Adipocyte (in vitro differentiated cells): Measurements from ENCODE around the gene UNC5C.
A peak's percentile ranks its signal among the peaks of the same experiment; 100 is the strongest.

Experiments
- DNase-seq: peaks from one replicate; pipeline ENCODE4 v3.0.0-alpha.2; 2015; ENCODE audit warnings: low read depth
- H3K27me3 ChIP-seq: replicated peaks from 2 replicates; pipeline ENCODE4 v1.7.0; 2013; ENCODE audit warnings: mild to moderate bottlenecking, low read length, moderate library complexity; ENCODE audit not compliant: control insufficient read depth, insufficient read depth
- H3K36me3 ChIP-seq: 2 replicates; pipeline ENCODE4 v1.7.0; 2013; ENCODE audit warnings: low read length, mild to moderate bottlenecking, moderate library complexity; ENCODE audit not compliant: control insufficient read depth, insufficient read depth, severe bottlenecking
- H3K4me1 ChIP-seq: 2 replicates; pipeline ENCODE4 v1.7.0; 2013; ENCODE audit warnings: mild to moderate bottlenecking, low read length, moderate library complexity; ENCODE audit not compliant: control insufficient read depth, insufficient read depth
- H3K4me3 ChIP-seq: 2 replicates; pipeline ENCODE4 v1.7.0; 2013; ENCODE audit warnings: mild to moderate bottlenecking, low read length, moderate library complexity
- H3K9ac ChIP-seq: 2 replicates; pipeline ENCODE4 v1.7.0; 2013; ENCODE audit warnings: mild to moderate bottlenecking, low read length, moderate library complexity
- H3K9me3 ChIP-seq: 2 replicates; pipeline ENCODE4 v1.7.0; 2013; ENCODE audit warnings: mild to moderate bottlenecking, low read length, moderate library complexity; ENCODE audit not compliant: control insufficient read depth

The UNC5C gene

DNA sequence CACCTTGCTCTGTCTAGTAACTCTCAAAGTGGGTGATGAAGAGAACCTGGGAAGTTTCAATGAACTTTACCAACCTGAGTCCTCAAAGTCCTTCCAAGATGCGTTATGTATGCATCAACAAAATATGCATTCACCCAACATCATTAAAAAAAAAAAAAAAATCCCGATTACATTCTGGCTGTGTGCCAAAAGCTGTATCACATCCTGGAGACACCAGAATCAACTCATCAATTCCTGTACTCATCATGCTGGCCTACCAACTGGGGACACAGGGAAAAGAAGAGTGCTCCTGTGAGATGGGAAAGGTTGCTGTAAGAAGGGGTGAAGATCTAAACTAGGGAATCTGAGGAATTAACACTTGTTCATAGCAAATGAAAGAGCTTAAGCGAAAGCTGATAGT is 16.5 kb downstream of the UNC5C start:
- Histone ChIP-seq H3K36me3 (no peaks in the 10 kb centered on the region), H3K4me3 (no peak overlapping the region), H3K27me3 (peaks cover under 1% of the 10 kb centered on the region), H3K4me1 (no peaks in the 10 kb centered on the region), H3K9me3 (no peaks in the 10 kb centered on the region), H3K9ac (no peak overlapping the region)
- no peak for DNase-seq

DNA sequence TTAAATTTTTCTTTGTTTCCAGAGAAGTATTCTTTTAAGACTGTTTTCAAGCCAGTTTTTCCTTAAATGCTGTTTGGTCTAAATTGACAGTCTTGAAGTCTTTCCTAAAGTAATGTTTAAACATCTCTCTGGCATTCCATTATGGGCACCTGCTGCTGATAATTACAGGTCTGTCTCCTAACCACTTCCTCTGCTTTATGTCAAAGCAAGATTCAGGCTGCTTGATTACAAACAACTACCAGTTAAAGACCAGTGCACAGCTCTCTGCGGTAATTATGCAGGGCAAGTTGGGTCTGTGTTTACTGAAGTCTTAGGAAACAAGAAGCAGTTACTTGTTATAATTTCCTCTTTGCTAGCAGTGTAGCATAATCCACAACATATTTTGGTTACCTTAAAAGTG is 17.6 kb downstream of the UNC5C start:
- no peak for DNase-seq
- no peaks in the 10 kb centered on the region for H3K36me3 ChIP-seq
- H3K9ac ChIP-seq = no peak overlapping the region
- no peaks in the 10 kb centered on the region for H3K4me1 ChIP-seq
- no peak overlapping the region for H3K4me3 ChIP-seq
- no peaks in the 10 kb centered on the region for H3K27me3 ChIP-seq
- no peaks in the 10 kb centered on the region for H3K9me3 ChIP-seq

DNA sequence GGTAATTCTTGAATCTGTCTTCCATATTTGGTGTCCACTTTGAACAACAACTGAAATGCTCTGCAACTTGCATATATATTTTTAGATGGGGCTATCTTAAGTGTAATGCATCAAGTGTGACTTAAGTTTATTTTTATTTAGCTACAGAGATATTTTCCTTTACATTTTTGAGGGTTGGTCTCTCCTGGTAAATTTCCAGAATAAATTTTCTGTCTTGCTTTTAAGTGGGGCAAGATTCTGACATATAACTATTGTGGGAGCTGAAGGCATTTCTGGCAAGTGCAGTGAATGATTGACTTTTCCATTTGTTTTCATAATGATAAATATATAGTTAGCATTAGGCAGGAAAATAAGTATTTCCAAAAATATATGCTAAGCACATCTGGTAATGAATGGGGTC is 18.8 kb downstream of the UNC5C start:
- Histone ChIP-seq H3K27me3 (no peaks in the 10 kb centered on the region), H3K4me3 (no peak overlapping the region), H3K9me3 (no peaks in the 10 kb centered on the region), H3K36me3 (no peaks in the 10 kb centered on the region), H3K4me1 (no peaks in the 10 kb centered on the region), H3K9ac (no peak overlapping the region)
- no peak for DNase-seq

DNA sequence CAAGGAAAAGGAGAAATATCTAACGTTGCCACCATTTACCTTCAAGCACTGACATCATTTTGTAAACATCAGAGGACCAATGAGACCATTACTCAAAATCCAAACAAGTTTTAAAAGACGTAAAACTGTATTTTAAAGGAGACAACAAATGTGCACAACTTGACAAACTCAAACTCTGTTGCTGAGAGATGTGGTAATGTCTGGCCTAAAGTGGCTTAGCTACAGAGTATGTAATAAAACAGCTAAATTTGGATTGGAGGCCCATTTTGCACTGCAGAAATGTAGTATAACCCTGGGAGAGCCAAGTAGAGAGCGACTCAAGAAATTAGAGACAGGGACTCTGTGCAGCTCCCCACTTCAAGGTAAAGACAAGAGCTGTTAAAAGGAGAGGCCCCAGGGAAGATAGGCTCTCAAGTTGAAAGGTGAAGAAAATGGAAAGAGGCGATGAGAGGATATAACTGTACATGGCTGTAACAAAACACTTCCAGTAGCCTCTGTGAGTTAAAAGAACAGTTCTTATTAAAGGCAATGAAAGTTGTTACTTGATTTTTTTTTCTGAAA is 20.3 kb downstream of the UNC5C start:
- H3K4me3 ChIP-seq = no peak overlapping the region
- H3K9me3 ChIP-seq = no peaks in the 10 kb centered on the region
- no peaks in the 10 kb centered on the region for H3K4me1 ChIP-seq
- H3K9ac ChIP-seq = no peak overlapping the region
- DNase-seq = peak; percentile 41
- no peaks in the 10 kb centered on the region for H3K27me3 ChIP-seq
- H3K36me3 ChIP-seq = no peaks in the 10 kb centered on the region

DNA sequence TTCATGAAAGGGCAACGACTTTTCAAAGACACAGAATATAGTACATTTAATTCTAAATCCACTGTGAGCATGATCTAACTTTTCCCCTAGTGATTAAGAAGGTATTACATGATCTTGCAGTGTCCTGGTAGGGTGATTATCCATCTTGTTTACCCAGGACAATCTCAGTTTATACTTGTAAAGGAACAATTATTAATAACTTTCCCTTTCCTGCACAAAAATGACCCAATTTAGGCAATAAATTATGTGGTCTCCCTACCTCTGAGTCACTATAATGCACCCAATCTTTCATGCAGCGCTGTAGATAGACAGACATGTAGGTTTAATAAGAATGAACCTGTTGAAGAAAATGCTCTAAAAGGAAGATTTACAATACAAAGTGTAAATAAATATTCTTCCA is 22.7 kb downstream of the UNC5C start:
- Histone ChIP-seq H3K9me3 (no peaks in the 10 kb centered on the region), H3K36me3 (no peaks in the 10 kb centered on the region), H3K4me1 (no peaks in the 10 kb centered on the region), H3K27me3 (no peaks in the 10 kb centered on the region), H3K9ac (no peak overlapping the region), H3K4me3 (no peak overlapping the region)
- DNase-seq = no peak

DNA sequence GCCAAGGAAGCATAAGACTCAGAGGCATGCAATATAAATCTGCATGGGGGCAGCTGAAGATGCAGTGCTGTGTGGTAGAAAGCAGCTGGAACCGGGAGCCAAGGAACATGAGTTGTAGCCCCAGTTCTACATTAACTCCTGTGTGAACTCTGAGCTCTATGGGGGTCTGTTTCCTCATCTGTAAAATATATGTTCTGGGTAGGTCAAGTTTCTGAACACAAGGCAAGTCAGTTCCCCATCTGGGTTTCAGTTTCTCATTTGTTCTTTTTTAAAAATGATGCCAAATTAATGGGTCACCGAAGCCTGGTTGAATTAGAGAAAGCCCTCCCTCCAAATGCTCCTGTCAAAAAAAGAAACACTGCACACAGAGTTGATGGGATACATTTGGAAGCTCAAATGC is 24.0 kb downstream of the UNC5C start:
- Histone ChIP-seq H3K27me3 (no peaks in the 10 kb centered on the region), H3K9ac (no peak overlapping the region), H3K9me3 (no peaks in the 10 kb centered on the region), H3K4me1 (no peaks in the 10 kb centered on the region), H3K36me3 (no peaks in the 10 kb centered on the region), H3K4me3 (no peak overlapping the region)
- DNase-seq = no peak

DNA sequence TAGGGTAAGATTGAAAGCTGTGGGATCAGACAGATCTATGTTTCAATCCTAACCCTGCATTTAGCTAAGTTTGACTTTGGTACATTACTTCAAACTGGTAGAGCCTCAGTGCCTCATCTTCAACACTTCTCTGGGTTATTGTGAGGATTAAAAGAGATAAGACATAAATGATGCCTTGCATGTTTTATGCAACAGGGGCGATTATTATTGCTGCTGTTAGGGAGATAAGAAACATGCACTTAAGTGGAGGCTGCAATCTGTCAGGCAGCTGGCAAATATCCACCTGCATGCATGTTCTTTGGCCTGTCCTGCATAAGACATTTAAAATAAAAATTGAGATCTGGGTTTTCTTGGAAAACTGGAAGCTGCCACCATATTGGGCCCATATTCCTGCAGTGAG is 24.6 kb downstream of the UNC5C start:
- DNase-seq = no peak
- H3K9me3 ChIP-seq = no peaks in the 10 kb centered on the region
- H3K27me3 ChIP-seq = no peaks in the 10 kb centered on the region
- H3K4me3 ChIP-seq = no peak overlapping the region
- no peaks in the 10 kb centered on the region for H3K36me3 ChIP-seq
- no peaks in the 10 kb centered on the region for H3K4me1 ChIP-seq
- no peak overlapping the region for H3K9ac ChIP-seq

DNA sequence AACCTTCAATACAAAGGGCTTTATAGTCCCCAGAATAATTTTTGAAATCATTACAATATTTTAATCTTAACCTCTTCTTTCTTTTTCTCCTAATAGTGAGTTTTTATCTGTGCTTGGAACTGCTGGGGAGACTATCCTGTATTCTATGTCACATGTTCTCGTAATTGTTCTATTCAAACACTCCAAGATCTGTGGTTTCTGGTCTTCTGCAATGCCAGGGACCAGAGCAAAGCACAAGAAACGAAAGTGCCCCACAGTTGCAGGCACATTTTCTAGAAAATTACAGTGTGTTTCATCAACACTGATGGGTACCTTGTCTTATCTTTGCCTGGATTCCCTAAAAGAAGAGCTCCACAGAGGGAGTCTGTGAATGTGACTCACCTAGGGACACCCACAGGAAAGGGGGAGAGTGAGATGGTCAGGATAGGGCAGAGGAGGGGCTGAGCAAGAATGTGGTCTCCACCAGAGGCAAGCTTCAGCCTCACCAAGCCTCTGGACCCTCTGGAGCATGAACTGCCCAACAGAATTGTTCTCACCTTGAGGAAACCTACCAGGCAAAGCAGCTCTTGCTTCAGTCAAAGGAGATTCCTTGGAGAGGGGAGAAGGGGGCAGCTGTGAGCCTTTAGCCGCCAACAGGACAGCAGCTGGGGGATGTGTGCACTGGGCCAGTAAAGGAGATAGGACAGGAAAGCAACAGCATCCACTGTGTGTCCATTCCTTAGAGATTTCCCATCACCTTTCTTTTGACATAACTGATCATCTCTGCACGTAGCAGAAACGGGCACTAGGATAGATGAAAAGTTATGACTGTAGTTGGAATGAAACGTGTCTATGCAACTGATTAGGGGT is 25.9 kb downstream of the UNC5C start:
- Histone ChIP-seq H3K36me3 (no peaks in the 10 kb centered on the region), H3K9ac (no peak overlapping the region), H3K9me3 (no peaks in the 10 kb centered on the region), H3K4me1 (peaks cover under 1% of the 10 kb centered on the region), H3K27me3 (no peaks in the 10 kb centered on the region), H3K4me3 (no peak overlapping the region)
- no peak for DNase-seq

DNA sequence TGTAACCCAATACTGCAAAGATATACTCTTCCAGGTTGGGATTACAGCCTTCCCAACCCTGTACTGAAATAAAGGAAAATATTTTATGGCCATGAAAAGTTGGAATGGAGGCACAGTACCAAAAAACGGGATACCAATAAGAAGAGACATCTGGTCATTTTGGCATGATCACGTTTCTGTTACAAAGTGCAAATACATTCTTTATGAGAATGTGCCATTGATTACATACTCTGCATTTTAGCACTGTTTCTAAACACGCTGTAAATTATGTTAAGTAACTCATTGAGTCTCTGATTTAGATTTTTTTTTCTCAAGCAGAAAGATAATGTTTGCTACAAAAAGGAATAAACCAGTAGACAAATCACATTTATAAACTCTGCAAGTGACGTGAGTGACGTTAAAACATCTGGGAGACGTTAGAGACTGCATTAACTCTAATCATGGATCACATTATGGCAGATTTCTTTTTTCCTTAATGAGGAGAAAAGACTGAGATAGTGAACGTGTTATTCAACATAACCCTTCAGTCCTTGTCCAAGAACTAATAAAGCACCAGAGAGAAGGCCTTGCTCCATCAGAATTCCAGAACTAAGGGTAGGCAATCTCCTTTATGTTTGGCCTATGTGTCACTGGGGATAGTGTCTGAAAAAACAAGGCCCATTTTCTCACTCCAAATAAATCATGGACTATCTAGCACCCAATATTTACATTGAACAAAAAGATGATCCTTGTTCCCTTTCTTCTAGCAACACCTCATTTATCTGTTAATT is 31.0 kb downstream of the UNC5C start:
- H3K27me3 ChIP-seq = no peaks in the 10 kb centered on the region
- H3K9me3 ChIP-seq = no peaks in the 10 kb centered on the region
- peaks cover 5% of the 10 kb centered on the region for H3K4me1 ChIP-seq
- no peak overlapping the region for H3K9ac ChIP-seq
- DNase-seq = no peak
- H3K36me3 ChIP-seq = no peaks in the 10 kb centered on the region
- no peak overlapping the region for H3K4me3 ChIP-seq

DNA sequence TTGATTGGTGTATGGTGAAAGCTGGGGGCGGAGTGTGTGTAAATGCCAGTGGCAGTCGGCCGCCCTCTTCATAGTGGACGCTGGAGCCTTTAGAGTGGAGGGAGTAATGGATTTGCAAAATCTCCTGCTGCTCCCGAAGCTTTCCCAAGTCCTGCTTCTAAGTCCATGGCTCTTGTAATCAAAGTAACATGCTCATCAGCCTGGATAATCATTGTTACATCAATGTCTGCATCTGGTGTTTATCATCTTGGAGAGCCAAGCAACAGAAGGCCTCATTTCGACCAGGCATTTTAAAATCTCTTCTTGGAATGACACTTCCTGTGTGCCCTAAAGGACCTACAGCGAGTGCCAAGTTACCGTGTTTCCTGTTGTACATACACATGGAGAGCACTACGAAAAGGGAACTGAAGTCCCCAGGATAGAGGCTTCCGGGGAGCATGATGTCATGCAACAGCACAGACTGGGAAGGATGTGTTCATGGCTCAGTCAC is 32.2 kb downstream of the UNC5C start:
- no peak overlapping the region for H3K4me3 ChIP-seq

DNA sequence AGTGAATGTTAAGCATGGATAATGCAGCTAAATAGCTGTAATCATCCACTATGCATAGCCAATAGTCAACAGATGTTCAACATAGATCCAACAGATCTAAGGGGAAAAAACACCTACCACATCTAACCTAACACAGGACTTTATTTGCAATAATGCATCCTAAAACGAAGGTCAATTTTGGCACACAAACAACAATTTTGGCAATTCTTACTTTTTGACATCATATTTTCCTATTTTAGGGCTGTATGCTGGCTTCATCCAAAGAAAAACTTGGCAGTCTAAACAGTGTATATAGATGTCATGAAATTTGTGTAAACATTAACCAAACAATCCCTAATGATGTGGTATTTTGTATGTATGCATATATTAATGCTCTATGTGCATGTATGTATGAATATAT is 33.2 kb downstream of the UNC5C start:
- Histone ChIP-seq H3K4me3 (no peak overlapping the region), H3K4me1 (peaks cover 5% of the 10 kb centered on the region), H3K9me3 (no peaks in the 10 kb centered on the region), H3K9ac (no peak overlapping the region), H3K36me3 (no peaks in the 10 kb centered on the region), H3K27me3 (no peaks in the 10 kb centered on the region)
- DNase-seq = no peak

More for the DNA sequence above, 32.2 kb downstream of the UNC5C start:
- Histone ChIP-seq H3K4me1 (peaks cover 5% of the 10 kb centered on the region), H3K36me3 (no peaks in the 10 kb centered on the region), H3K27me3 (no peaks in the 10 kb centered on the region), H3K9me3 (no peaks in the 10 kb centered on the region), H3K9ac (no peak overlapping the region)
- peak; percentile 12 for DNase-seq
